Liver (tissue), 3 donors: ENCODE measurements around the gene RBM15B.

ENCODE experiments used
- CTCF ChIP-seq: fragments of 150-350 bp; IDR thresholded peaks from 2 replicates; pipeline ENCODE4 v1.5.1; 2017; ENCODE audit warnings: improper control_type of control experiment, low read depth, low read length; ENCODE audit not compliant: missing input control
- GABPA ChIP-seq, 2 donors: IDR thresholded peaks in 1 of 2; conservative IDR thresholded peaks in 1 of 2; 2 replicates each; pipeline ENCODE4 v1.6.1; 2016; ENCODE audit warnings: antibody characterized with exemption in 2 of 2, mild to moderate bottlenecking in 1 of 2, moderate library complexity in 1 of 2
- MAX ChIP-seq: IDR thresholded peaks from 2 replicates; pipeline ENCODE4 v1.6.1; 2016; ENCODE audit warnings: antibody characterized with exemption
- NR2F2 ChIP-seq: IDR thresholded peaks from 2 replicates; pipeline ENCODE4 v1.6.1; 2016; ENCODE audit warnings: antibody characterized with exemption
- RAD21 ChIP-seq, 2 donors: IDR thresholded peaks; 2 replicates each; pipeline ENCODE4 v1.6.1; 2016; ENCODE audit warnings: antibody characterized with exemption in 2 of 2, mild to moderate bottlenecking in 2 of 2
- TAF1 ChIP-seq: conservative IDR thresholded peaks from 2 replicates; pipeline ENCODE4 v1.6.1; 2016; ENCODE audit warnings: antibody characterized with exemption, mild to moderate bottlenecking
- YY1 ChIP-seq: IDR thresholded peaks from 2 replicates; pipeline ENCODE4 v1.6.1; 2016; ENCODE audit warnings: antibody characterized with exemption, mild to moderate bottlenecking
- ZBTB33 ChIP-seq: IDR thresholded peaks from 2 replicates; pipeline ENCODE4 v1.6.1; 2016; ENCODE audit warnings: antibody characterized with exemption
- TF ChIP-seq, protein P1 (sequence below): IDR thresholded peaks from 2 replicates; pipeline ENCODE4 v1.6.1; 2016; ENCODE audit warnings: antibody characterized with exemption, mild to moderate bottlenecking
- TF ChIP-seq, protein P2 (sequence below): IDR thresholded peaks from 2 replicates; pipeline ENCODE4 v1.6.1; 2016; ENCODE audit warnings: antibody characterized with exemption
- donor health status: healthy.
- donor health status: healthy.

DNA sequence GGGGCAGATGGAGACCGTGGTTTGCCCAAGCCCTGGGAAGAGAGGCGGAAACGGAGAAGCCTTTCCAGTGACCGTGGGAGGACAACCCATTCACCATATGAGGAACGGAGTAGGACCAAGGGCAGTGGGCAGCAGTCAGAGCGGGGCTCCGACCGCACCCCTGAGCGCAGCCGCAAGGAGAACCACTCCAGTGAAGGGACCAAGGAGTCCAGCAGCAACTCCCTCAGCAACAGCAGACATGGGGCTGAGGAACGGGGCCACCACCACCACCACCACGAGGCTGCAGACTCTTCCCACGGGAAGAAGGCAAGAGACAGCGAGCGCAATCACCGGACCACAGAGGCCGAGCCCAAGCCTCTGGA lies 2.0 kb downstream of the RBM15B start:
- TF ChIP-seq ZBTB33 = no peak
- no peak for TF ChIP-seq CTCF
- TF ChIP-seq MAX = no peak
- no peak for TF ChIP-seq TAF1
- TF ChIP-seq, protein P1, sequence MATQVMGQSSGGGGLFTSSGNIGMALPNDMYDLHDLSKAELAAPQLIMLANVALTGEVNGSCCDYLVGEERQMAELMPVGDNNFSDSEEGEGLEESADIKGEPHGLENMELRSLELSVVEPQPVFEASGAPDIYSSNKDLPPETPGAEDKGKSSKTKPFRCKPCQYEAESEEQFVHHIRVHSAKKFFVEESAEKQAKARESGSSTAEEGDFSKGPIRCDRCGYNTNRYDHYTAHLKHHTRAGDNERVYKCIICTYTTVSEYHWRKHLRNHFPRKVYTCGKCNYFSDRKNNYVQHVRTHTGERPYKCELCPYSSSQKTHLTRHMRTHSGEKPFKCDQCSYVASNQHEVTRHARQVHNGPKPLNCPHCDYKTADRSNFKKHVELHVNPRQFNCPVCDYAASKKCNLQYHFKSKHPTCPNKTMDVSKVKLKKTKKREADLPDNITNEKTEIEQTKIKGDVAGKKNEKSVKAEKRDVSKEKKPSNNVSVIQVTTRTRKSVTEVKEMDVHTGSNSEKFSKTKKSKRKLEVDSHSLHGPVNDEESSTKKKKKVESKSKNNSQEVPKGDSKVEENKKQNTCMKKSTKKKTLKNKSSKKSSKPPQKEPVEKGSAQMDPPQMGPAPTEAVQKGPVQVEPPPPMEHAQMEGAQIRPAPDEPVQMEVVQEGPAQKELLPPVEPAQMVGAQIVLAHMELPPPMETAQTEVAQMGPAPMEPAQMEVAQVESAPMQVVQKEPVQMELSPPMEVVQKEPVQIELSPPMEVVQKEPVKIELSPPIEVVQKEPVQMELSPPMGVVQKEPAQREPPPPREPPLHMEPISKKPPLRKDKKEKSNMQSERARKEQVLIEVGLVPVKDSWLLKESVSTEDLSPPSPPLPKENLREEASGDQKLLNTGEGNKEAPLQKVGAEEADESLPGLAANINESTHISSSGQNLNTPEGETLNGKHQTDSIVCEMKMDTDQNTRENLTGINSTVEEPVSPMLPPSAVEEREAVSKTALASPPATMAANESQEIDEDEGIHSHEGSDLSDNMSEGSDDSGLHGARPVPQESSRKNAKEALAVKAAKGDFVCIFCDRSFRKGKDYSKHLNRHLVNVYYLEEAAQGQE = no peak
- no peak for TF ChIP-seq NR2F2
- TF ChIP-seq, protein P2, sequence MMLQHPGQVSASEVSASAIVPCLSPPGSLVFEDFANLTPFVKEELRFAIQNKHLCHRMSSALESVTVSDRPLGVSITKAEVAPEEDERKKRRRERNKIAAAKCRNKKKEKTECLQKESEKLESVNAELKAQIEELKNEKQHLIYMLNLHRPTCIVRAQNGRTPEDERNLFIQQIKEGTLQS = no peak
- no peak for TF ChIP-seq GABPA (IDR thresholded peaks at IDR 0.05 in 1 of 2, conservative IDR thresholded peaks at IDR 0.05 in 1 of 2)
- no peak for TF ChIP-seq YY1
- TF ChIP-seq RAD21 (IDR thresholded peaks at IDR 0.05) = no peak
